GM23338 (cell line): ENCODE results near the gene STIM2.
"Not testable (repeated sequence)": the region's sequence is repeated elsewhere in the genome, so short reads cannot be mapped to it uniquely, and the experiment has no call there.

Source experiments
- CREB1 ChIP-seq: fragments of 250-450 bp; sonication (Bioruptor Pico); IDR thresholded peaks from 2 replicates; pipeline ENCODE4 v1.5.0; 2020; ENCODE audit warnings: low read depth, mild to moderate bottlenecking, moderate library complexity
- CTCF ChIP-seq, 2 experiments: fragments of 200-600 bp in 1 of 2; sonication (generic) in 1 of 2; conservative IDR thresholded peaks; 2 replicates each; pipeline versions ENCODE4 v1.5.1 to v1.6.1; 2016 to 2017; ENCODE audit warnings: antibody characterized with exemption in 2 of 2, low read depth in 2 of 2, mild to moderate bottlenecking in 2 of 2, moderate library complexity in 1 of 2
- EZH2 ChIP-seq: fragments of 200-600 bp; sonication (generic); IDR thresholded peaks from one replicate; pipeline ENCODE4 v1.8.0; 2017; ENCODE audit warnings: antibody characterized with exemption, mild to moderate bottlenecking, low read depth; ENCODE audit not compliant: unreplicated experiment
- EZH2phosphoT487 ChIP-seq: fragments of 200-600 bp; sonication (generic); IDR thresholded peaks from one replicate; pipeline ENCODE4 v1.8.1; 2018; ENCODE audit warnings: antibody characterized with exemption; ENCODE audit not compliant: unreplicated experiment
- JUNB ChIP-seq: IDR thresholded peaks from one replicate; pipeline ENCODE4 v1.6.1; 2016; ENCODE audit warnings: antibody characterized with exemption; ENCODE audit not compliant: unreplicated experiment
- POLR2AphosphoS5 ChIP-seq: IDR thresholded peaks from 2 replicates; pipeline ENCODE4 v1.6.1; 2016; ENCODE audit warnings: antibody characterized with exemption, low read depth
- REST ChIP-seq: IDR thresholded peaks from one replicate; pipeline ENCODE4 v1.6.1; 2018; ENCODE audit warnings: antibody characterized with exemption; ENCODE audit not compliant: unreplicated experiment
- STAT1 ChIP-seq: IDR thresholded peaks from one replicate; pipeline ENCODE4 v1.6.1; 2016; ENCODE audit warnings: antibody characterized with exemption; ENCODE audit not compliant: unreplicated experiment
- ZNF114 ChIP-seq: fragments of 250-450 bp; sonication (Bioruptor Pico); IDR thresholded peaks from 2 replicates; pipeline ENCODE4 v1.5.0; 2020; ENCODE audit warnings: mild to moderate bottlenecking, moderate library complexity
- ZNF331 ChIP-seq: fragments of 250-450 bp; sonication (Bioruptor Pico); IDR thresholded peaks from 2 replicates; pipeline ENCODE4 v1.5.0; 2020; ENCODE audit warnings: low read depth, mild to moderate bottlenecking, moderate library complexity
- TF ChIP-seq, protein P1 (sequence below): IDR thresholded peaks from 2 replicates; pipeline ENCODE4 v1.6.1; 2016; ENCODE audit warnings: antibody characterized with exemption
- TF ChIP-seq, protein P2 (sequence below): fragments of 250-450 bp; sonication (Bioruptor Pico); IDR thresholded peaks from 2 replicates; pipeline ENCODE4 v1.5.0; 2020; ENCODE audit warnings: mild to moderate bottlenecking, moderate library complexity

- TF ChIP-seq POLR2AphosphoS5; EZH2; CTCF (conservative IDR thresholded peaks at IDR 0.05; ENCODE audit: low read depth in 2 of 2); JUNB; ZNF331 (CRISPR knock-in tag); REST; CREB1 (CRISPR knock-in tag); EZH2phosphoT487; STAT1; ZNF114 (CRISPR knock-in tag): not testable (repeated sequence)
- TF ChIP-seq, protein P1, sequence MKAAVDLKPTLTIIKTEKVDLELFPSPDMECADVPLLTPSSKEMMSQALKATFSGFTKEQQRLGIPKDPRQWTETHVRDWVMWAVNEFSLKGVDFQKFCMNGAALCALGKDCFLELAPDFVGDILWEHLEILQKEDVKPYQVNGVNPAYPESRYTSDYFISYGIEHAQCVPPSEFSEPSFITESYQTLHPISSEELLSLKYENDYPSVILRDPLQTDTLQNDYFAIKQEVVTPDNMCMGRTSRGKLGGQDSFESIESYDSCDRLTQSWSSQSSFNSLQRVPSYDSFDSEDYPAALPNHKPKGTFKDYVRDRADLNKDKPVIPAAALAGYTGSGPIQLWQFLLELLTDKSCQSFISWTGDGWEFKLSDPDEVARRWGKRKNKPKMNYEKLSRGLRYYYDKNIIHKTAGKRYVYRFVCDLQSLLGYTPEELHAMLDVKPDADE: not testable (repeated sequence)
- TF ChIP-seq, protein P2, sequence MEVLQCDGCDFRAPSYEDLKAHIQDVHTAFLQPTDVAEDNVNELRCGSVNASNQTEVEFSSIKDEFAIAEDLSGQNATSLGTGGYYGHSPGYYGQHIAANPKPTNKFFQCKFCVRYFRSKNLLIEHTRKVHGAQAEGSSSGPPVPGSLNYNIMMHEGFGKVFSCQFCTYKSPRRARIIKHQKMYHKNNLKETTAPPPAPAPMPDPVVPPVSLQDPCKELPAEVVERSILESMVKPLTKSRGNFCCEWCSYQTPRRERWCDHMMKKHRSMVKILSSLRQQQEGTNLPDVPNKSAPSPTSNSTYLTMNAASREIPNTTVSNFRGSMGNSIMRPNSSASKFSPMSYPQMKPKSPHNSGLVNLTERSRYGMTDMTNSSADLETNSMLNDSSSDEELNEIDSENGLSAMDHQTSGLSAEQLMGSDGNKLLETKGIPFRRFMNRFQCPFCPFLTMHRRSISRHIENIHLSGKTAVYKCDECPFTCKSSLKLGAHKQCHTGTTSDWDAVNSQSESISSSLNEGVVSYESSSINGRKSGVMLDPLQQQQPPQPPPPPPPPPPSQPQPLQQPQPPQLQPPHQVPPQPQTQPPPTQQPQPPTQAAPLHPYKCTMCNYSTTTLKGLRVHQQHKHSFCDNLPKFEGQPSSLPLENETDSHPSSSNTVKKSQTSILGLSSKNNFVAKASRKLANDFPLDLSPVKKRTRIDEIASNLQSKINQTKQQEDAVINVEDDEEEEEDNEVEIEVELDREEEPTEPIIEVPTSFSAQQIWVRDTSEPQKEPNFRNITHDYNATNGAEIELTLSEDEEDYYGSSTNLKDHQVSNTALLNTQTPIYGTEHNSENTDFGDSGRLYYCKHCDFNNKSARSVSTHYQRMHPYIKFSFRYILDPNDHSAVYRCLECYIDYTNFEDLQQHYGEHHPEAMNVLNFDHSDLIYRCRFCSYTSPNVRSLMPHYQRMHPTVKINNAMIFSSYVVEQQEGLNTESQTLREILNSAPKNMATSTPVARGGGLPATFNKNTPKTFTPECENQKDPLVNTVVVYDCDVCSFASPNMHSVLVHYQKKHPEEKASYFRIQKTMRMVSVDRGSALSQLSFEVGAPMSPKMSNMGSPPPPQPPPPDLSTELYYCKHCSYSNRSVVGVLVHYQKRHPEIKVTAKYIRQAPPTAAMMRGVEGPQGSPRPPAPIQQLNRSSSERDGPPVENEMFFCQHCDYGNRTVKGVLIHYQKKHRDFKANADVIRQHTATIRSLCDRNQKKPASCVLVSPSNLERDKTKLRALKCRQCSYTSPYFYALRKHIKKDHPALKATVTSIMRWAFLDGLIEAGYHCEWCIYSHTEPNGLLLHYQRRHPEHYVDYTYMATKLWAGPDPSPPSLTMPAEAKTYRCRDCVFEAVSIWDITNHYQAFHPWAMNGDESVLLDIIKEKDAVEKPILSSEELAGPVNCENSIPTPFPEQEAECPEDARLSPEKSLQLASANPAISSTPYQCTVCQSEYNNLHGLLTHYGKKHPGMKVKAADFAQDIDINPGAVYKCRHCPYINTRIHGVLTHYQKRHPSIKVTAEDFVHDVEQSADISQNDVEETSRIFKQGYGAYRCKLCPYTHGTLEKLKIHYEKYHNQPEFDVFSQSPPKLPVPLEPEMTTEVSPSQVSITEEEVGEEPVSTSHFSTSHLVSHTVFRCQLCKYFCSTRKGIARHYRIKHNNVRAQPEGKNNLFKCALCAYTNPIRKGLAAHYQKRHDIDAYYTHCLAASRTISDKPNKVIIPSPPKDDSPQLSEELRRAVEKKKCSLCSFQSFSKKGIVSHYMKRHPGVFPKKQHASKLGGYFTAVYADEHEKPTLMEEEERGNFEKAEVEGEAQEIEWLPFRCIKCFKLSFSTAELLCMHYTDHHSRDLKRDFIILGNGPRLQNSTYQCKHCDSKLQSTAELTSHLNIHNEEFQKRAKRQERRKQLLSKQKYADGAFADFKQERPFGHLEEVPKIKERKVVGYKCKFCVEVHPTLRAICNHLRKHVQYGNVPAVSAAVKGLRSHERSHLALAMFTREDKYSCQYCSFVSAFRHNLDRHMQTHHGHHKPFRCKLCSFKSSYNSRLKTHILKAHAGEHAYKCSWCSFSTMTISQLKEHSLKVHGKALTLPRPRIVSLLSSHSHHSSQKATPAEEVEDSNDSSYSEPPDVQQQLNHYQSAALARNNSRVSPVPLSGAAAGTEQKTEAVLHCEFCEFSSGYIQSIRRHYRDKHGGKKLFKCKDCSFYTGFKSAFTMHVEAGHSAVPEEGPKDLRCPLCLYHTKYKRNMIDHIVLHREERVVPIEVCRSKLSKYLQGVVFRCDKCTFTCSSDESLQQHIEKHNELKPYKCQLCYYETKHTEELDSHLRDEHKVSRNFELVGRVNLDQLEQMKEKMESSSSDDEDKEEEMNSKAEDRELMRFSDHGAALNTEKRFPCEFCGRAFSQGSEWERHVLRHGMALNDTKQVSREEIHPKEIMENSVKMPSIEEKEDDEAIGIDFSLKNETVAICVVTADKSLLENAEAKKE (CRISPR knock-in tag): not testable (repeated sequence)
Observed at GRCh38 chr4:26822974-26823373, 37.7 kb upstream of the STIM2 start.
